Measurements from ENCODE around the gene OBSCN. TPM values are rescaled to one million over a fixed set of nuclear protein-coding genes. Genes with fewer than 3 reads are reported as not detected.

The OBSCN gene
- total and polyA plus RNA-seq, 2 donors (not counting 1 experiment from before 2014, with no cell fraction given), result 10.0 to 63.9 TPM

GRCh38 chr1:228317891-228318810, 110.3 kb downstream of the OBSCN start:
- Histone ChIP-seq H2AFZ (ENCODE audit: insufficient read depth, low read depth, low read length, poor library complexity, severe bottlenecking) (no peak overlapping the region), H3K4me2 (replicated peaks; ENCODE audit: low read depth, low read length, poor library complexity, severe bottlenecking) (no peak overlapping the region), H4K20me1 (ENCODE audit: control insufficient read depth, insufficient read depth, low read length, poor library complexity, severe bottlenecking) (no peaks in the 10 kb centered on the region), H3K9ac (ENCODE audit: low read length) (no peak overlapping the region), H3K36me3 (replicated peaks in 1 of 2; ENCODE audit: control extremely low read depth in 1 of 2, control insufficient read depth in 1 of 2, extremely low read depth in 1 of 2, insufficient read depth in 2 of 2, low read length in 1 of 2) (peaks cover 0 to 8% of the 10 kb centered on the region in 2 experiments), H3K4me3 (ENCODE audit: control extremely low read depth in 1 of 5, extremely low read depth in 1 of 5, insufficient read depth in 1 of 5, low read depth in 2 of 5, low read length in 4 of 5) (no peak overlapping the region), H3K9me3 (ENCODE audit: control extremely low read depth in 1 of 3, control insufficient read depth in 2 of 3, insufficient read depth in 1 of 3, low read length in 2 of 3) (peaks cover 0 to 22% (median 2%) of the 10 kb centered on the region in 3 donors), H3K4me1 (ENCODE audit: control insufficient read depth in 2 of 2, insufficient read depth in 2 of 2, low read length in 2 of 2) (no peaks in the 10 kb centered on the region), H3K27me3 (replicated peaks in 1 of 4; ENCODE audit: control extremely low read depth in 1 of 4, control insufficient read depth in 3 of 4, insufficient read depth in 4 of 4, low read length in 3 of 4) (no peaks in the 10 kb centered on the region), H3K79me2 (ENCODE audit: control insufficient read depth, insufficient read depth, low read length) (no peaks in the 10 kb centered on the region), H3K27ac (ENCODE audit: low read length in 2 of 2) (no peak overlapping the region)
- DNase-seq (no peak), ATAC-seq (ENCODE audit: low read depth) (no peak)
- no peak overlapping the region for H3K27ac Mint-ChIP-seq
- TF ChIP-seq CTCF (IDR thresholded peaks at IDR 0.05) (no peak), EZH2 (IDR thresholded peaks at IDR 0.05; ENCODE audit: borderline replicate concordance, insufficient read depth, low read depth, low read length, poor library complexity, severe bottlenecking) (no peak)
- CTCF ChIA-PET, result interaction anchor here (1.1 kb wide), 1 partner anchor 30 kb away, joined by 3 read pairs; no protein-coding TSS in a partner anchor
- H3K4me3 Mint-ChIP-seq, result no peak overlapping the region
- 95% methylated on average over 16 of the region's 16 CpGs for WGBS (ENCODE audit: insufficient coverage)
- POLR2A ChIA-PET, result no interaction called here
- intact Hi-C loops (cut with micrococcal nuclease), result no loop called here
- H3K9me3 Mint-ChIP-seq (ENCODE audit: insufficient read depth), result no peaks in the 10 kb centered on the region
- H3K27me3 Mint-ChIP-seq, result no peaks in the 10 kb centered on the region
- H3K4me1 Mint-ChIP-seq, result no peaks in the 10 kb centered on the region

- ATAC-seq (ENCODE audit: low read depth) (no peak), DNase-seq (no peak)
- no peak overlapping the region for H3K27ac ChIP-seq (ENCODE audit: low read length in 2 of 2)
- no peaks in the 10 kb centered on the region for H4K20me1 ChIP-seq (ENCODE audit: control insufficient read depth, insufficient read depth, low read length, poor library complexity, severe bottlenecking)
- H3K27ac Mint-ChIP-seq, result no peak overlapping the region
- TF ChIP-seq EZH2 (IDR thresholded peaks at IDR 0.05; ENCODE audit: borderline replicate concordance, insufficient read depth, low read depth, low read length, poor library complexity, severe bottlenecking), result no peak
- H3K4me3 Mint-ChIP-seq, result no peak overlapping the region
- H3K36me3 ChIP-seq (replicated peaks in 1 of 2; ENCODE audit: control extremely low read depth in 1 of 2, control insufficient read depth in 1 of 2, extremely low read depth in 1 of 2, insufficient read depth in 2 of 2, low read length in 1 of 2), result peaks cover 0 to 8% of the 10 kb centered on the region in 2 experiments
- no peaks in the 10 kb centered on the region for H3K27me3 Mint-ChIP-seq
- H3K4me1 ChIP-seq (ENCODE audit: control insufficient read depth in 2 of 2, insufficient read depth in 2 of 2, low read length in 2 of 2), result no peaks in the 10 kb centered on the region
- no peaks in the 10 kb centered on the region for H3K27me3 ChIP-seq (replicated peaks in 1 of 4; ENCODE audit: control extremely low read depth in 1 of 4, control insufficient read depth in 3 of 4, insufficient read depth in 4 of 4, low read length in 3 of 4)
- no peaks in the 10 kb centered on the region for H3K9me3 Mint-ChIP-seq (ENCODE audit: insufficient read depth)
- no peaks in the 10 kb centered on the region for H3K79me2 ChIP-seq (ENCODE audit: control insufficient read depth, insufficient read depth, low read length)
- no peak overlapping the region for H3K4me3 ChIP-seq (ENCODE audit: control extremely low read depth in 1 of 5, extremely low read depth in 1 of 5, insufficient read depth in 1 of 5, low read depth in 2 of 5, low read length in 4 of 5)
- intact Hi-C loops (cut with micrococcal nuclease), result no loop called here
- CTCF ChIA-PET, result interaction anchor here (1.1 kb wide), 1 partner anchor 29 kb away, joined by 3 read pairs; no protein-coding TSS in a partner anchor
- no peak overlapping the region for H3K4me2 ChIP-seq (replicated peaks; ENCODE audit: low read depth, low read length, poor library complexity, severe bottlenecking)
- H3K9ac ChIP-seq (ENCODE audit: low read length), result no peak overlapping the region
- peaks cover 0 to 15% (median 0%) of the 10 kb centered on the region in 3 donors for H3K9me3 ChIP-seq (ENCODE audit: control extremely low read depth in 1 of 3, control insufficient read depth in 2 of 3, insufficient read depth in 1 of 3, low read length in 2 of 3)
- WGBS (ENCODE audit: insufficient coverage), result 95% methylated on average over 15 of the region's 15 CpGs
- no peak overlapping the region for H2AFZ ChIP-seq (ENCODE audit: insufficient read depth, low read depth, low read length, poor library complexity, severe bottlenecking)
- POLR2A ChIA-PET, result no interaction called here
- H3K4me1 Mint-ChIP-seq, result no peaks in the 10 kb centered on the region
Observed at GRCh38 chr1:228318823-228319241, 111.0 kb downstream of the OBSCN start.
